Embryonic facial prominence (tissue), 1 donor: ENCODE measurements around the gene GARNL3.

Experiments
- DNase-seq: peaks from one replicate; pipeline ENCODE4 v3.0.0-alpha.2; 2016; ENCODE audit errors: extremely low spot score

The GARNL3 gene

GRCh38 chr9:127349483-127350113 is 85.0 kb downstream of the GARNL3 start:
- DNase-seq: no peak

- DNase-seq: no peak
These were observed 86.9 kb downstream of the GARNL3 start for GRCh38 chr9:127351182-127352166.

DNA sequence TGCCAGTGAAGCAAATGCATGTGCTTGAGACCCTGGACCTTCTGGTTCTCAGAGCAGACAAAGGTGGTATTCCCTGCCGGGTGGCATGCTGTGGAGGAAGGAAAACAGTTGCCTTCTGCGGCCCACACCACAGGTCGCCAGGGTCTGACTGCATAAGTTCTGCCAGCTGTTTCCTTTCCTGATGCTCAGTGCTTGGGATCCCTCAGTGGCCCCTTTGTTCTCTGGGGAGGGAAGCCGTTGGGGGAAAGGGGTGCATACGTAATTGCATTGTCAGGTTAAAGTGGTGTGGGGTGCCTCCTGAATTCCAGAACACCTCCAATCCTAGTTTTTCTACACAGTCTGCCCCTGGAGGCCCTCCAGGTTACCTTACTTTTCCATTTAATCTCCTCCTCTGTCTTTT is 89.3 kb downstream of the GARNL3 start:
- no peak for DNase-seq

- DNase-seq: no peak
These were observed 92.3 kb downstream of the GARNL3 start for GRCh38 chr9:127356906-127357305.

GRCh38 chr9:127358023-127358535 is 93.5 kb downstream of the GARNL3 start:
- DNase-seq: no peak

DNA sequence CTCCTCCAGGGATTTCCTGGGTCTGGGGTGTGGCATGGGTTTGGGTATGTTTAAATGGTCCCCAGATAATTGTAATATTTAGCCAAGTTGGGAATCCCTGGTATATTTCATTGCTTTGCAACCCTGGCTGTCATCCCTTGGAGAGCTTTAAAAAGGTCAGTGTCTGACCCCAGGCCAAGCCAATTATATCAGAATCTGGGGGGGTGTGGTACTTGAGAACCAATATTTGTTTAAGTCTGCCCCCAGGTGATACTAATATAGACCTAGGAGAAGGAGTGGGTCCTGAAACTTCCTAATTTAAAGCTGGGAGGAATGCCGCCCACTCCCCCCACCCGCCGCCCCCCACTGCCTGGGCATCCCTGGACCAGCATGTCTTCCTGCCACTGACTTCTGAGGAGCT is 94.2 kb downstream of the GARNL3 start:
- no peak for DNase-seq

DNA sequence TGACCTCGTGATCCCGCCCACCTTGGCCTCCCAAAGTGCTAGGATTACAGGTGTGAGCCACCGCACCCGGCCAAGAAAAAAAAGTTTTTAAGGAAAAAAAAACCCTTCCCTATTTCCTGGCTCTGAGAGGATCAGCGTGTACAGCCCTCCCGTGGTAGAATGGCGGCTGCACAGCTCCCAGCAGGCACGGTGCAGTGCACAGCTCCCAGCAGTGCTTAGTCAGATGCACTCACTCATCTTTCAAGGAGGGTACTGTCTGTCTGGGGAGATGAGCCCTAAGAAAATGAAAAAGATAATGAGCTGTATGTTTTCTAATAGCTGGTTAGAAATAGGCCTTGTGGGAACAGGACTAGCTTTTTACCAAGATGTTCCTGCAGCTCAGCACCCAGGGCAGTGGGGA is 95.7 kb downstream of the GARNL3 start:
- no peak for DNase-seq

DNA sequence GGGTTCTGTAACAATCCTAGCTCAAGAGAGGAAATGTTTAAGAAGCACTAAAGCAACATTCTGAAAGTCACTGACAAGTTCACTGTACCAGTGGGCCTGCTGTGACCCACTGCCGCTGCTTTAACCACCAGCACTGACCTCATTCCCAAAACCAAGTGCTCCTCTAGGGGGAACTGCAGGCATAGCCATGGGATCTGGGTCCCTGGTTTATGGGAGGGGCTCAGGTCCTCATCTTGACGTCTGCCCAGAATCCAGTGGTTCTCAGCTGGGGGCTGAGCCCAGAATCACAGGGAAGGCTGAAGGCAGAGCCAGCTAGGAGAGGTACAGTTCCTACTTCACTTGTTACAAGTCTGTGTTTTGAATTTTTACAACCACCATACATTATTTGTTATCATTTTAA is 96.3 kb downstream of the GARNL3 start:
- DNase-seq: no peak

DNA sequence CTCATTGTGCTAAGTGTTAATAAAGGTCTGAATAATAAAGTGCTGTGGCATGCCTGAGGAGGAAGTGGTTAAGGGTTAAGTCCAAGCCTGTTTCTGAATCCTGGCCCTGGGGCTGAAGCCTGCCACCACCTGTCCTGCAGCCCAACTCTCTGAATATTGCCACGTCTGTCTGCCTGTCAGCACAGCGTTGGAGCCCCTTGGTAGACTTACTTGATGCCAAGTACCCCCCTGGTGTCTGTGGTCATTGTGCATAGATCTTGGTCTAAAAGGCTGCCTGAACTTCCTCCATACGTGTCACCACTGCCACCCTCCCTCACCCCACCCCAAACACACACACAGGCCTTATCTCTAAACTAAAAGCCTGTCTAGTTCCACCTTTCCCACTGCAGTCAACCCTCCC is 97.0 kb downstream of the GARNL3 start:
- no peak for DNase-seq

GRCh38 chr9:127362829-127363228 is 98.3 kb downstream of the GARNL3 start:
- DNase-seq: no peak

- no peak for DNase-seq
These were observed 100.9 kb downstream of the GARNL3 start for GRCh38 chr9:127365461-127365860.

DNA sequence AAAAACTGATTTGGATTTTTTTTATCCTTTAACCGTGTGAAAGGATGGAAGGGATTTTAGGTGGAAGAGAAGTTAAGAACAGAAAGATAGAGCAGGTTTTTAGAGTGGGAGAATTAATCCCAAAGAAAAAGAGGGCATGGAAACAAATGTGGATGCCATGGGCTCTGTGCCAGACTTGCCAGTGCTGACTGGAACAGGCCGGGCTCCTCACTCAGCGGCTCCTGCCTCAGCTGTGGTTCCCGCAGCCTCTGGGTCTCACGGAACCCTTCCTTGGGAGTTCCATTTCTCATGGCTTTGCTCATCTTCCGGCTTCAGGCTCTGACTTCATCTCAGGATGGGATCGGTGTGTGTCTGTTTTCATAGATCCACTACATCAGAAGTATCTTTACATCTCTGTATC is 102.0 kb downstream of the GARNL3 start:
- no peak for DNase-seq

DNA sequence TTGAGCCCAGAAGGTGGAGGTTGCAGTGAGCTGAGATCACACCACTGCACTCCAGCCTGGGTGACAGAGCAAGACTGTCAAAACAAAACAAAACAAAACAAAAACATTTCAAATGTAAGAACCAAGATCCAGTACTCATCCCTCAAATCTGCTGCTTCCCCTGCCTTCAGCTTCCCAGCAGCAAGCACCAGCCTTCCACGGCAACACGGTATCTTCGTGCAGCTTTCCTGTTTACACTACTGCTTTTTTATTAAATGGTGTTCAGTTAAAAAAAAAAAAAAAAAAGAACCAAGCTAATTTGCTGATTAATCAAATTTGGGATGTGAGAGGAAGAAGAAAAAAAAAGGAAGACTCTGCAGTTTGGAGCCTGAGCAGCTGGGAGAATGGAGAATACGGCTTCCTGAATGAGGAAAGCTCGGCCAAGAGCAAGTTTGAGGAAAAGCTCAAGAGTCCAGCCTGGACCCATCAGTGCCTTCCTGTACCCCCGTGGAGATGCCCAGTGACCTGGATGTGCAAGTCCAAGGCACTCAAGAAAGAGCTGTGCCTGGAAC is 104.4 kb downstream of the GARNL3 start:
- DNase-seq: no peak

- DNase-seq: no peak
These were observed 104.9 kb downstream of the GARNL3 start for GRCh38 chr9:127369428-127369827.

GRCh38 chr9:127370147-127370579 is 105.6 kb downstream of the GARNL3 start:
- DNase-seq: no peak

- no peak for DNase-seq
These were observed 106.4 kb downstream of the GARNL3 start for GRCh38 chr9:127370672-127371648.

DNA sequence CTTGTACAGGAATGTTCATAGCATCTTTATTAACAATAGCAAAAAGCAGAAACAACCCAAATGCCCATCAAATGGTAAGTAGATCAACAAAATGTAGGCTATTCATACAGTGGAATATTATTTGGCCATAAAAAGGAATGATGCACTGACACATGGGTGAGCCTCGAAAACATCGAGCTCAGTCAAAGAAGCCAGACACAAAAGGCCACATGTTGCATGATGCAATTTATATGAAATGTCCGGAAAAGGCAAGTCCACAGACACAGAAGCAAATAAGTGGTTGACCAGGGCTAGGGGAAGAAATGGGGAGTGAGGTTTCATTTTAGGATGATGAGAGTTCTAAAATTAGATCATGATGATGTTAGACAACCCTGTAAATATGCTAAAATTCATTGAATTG is 115.9 kb downstream of the GARNL3 start:
- DNase-seq: no peak

- no peak for DNase-seq
These were observed 118.0 kb downstream of the GARNL3 start for GRCh38 chr9:127382541-127382940.

- no peak for DNase-seq
These were observed 119.6 kb downstream of the GARNL3 start for GRCh38 chr9:127384016-127384730.

DNA sequence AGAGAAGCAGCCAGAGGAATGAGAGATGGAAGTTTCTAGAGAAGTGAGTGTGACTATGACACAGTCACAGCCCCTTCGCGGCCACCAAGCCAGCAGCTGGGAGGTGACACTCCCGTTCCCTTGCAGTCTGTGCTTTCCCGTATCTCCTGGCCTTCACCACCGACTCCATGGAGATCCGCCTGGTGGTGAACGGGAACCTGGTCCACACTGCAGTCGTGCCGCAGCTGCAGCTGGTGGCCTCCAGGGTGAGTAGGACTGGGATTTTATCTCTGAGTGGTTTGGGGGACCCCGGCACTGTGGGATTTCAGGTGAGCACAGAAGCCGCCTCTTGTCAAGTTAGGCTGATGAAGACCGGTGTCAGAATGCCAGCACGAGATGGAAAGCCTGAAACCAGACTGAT is 120.3 kb downstream of the GARNL3 start:
- DNase-seq: no peak

GRCh38 chr9:127386249-127386648 is 121.7 kb downstream of the GARNL3 start:
- no peak for DNase-seq
